Activated CD4-positive, alpha-beta T cell treated with anti-CD3 and anti-CD28 coated beads for 36 hours (primary cell): ENCODE data around the gene MEGF11. TPM values are rescaled to one million over a fixed set of nuclear protein-coding genes. Genes with fewer than 3 reads are reported as not detected.

Experiments
- ATAC-seq: fragments of 200-7000 bp; cut with Tn5 transposase; one replicate; pipeline ENCODE4 v1.10.0; 2021; ENCODE audit warnings: mild to moderate bottlenecking, moderate library complexity
- CTCF ChIA-PET: fragments of 350-600 bp; sonication (Branson Sonifier 250); formaldehyde crosslinking; loops from one replicate; lab custom pipeline; 2021; ENCODE audit warnings: antibody characterized with exemption; lab: Charles Lee
- POLR2A ChIA-PET: fragments of 350-600 bp; sonication (Branson Sonifier 250); formaldehyde crosslinking; loops from one replicate; lab custom pipeline; 2021; ENCODE audit warnings: antibody characterized with exemption, inconsistent platforms; lab: Charles Lee
- DNase-seq: peaks from one replicate; pipeline ENCODE4 v3.0.0-alpha.2; 2020
- H3K27ac Mint-ChIP-seq: one replicate; pipeline ENCODE4 v1.8.0; 2021; ENCODE audit warnings: mixed read lengths
- H3K27me3 Mint-ChIP-seq: one replicate; pipeline ENCODE4 v1.8.0; 2021; ENCODE audit warnings: mixed read lengths
- H3K36me3 Mint-ChIP-seq: one replicate; pipeline ENCODE4 v1.8.0; 2021; ENCODE audit warnings: low read depth, mixed read lengths
- H3K4me1 Mint-ChIP-seq: one replicate; pipeline ENCODE4 v1.8.0; 2021; ENCODE audit warnings: mixed read lengths
- H3K4me3 Mint-ChIP-seq: one replicate; pipeline ENCODE4 v1.8.0; 2021; ENCODE audit warnings: mild to moderate bottlenecking, moderate library complexity, mixed read lengths
- H3K9me3 Mint-ChIP-seq: one replicate; pipeline ENCODE4 v1.8.0; 2021; ENCODE audit warnings: low read depth, mixed read lengths
- intact Hi-C, 2 experiments: fragments of 100-400 bp; cut with DNase I in 1 of 2; cut with micrococcal nuclease in 1 of 2; formaldehyde crosslinking; loops; one replicate each; pipeline versions ENCODE4 v1.14.2 to v1.15.1; 2022 to 2024; cut with DNase I, micrococcal nuclease
- total RNA-seq, 2 experiments: library from RNA; stranded (reverse); gene quantifications; one replicate each; pipeline ENCODE4 v1.2.3, GENCODE V29; 2021

MEGF11 gene
- total RNA-seq, 2 experiments from 2014 or later: not detected

DNA sequence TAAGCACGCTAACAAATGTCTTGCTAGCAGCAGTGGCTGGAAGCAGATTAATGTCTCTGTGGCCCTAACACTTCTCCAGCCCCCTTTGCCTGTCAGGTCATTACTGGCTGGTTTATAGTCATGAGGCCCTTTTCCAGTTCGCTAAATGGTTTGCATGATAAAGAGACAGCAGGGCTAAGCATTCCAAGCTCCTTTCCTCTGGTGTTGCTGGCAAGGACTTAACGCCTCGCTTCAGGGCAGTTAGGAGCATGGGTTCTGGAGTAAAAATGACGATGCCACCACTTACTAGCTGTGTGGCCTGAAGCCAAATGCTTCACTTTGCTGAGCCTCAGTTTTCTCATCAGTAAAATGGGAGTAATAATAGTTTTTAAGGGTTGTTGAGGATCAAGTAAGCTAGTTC lies 185.9 kb downstream of the MEGF11 start:
- H3K9me3 Mint-ChIP-seq: no peaks in the 10 kb centered on the region
- no peak overlapping the region for H3K27ac Mint-ChIP-seq
- no peaks in the 10 kb centered on the region for H3K4me1 Mint-ChIP-seq
- H3K36me3 Mint-ChIP-seq: no peaks in the 10 kb centered on the region
- POLR2A ChIA-PET: no interaction called here
- H3K27me3 Mint-ChIP-seq: no peaks in the 10 kb centered on the region
- CTCF ChIA-PET: interaction anchor here (0.5 kb wide), 1 partner anchor 85 kb away, joined by 3 read pairs; no protein-coding TSS in a partner anchor
- DNase-seq (no peak), ATAC-seq (no peak)
- no peak overlapping the region for H3K4me3 Mint-ChIP-seq
- intact Hi-C loops: no loop called here

- intact Hi-C loops: no loop called here
- H3K4me3 Mint-ChIP-seq: no peak overlapping the region
- no peaks in the 10 kb centered on the region for H3K9me3 Mint-ChIP-seq
- H3K4me1 Mint-ChIP-seq: no peaks in the 10 kb centered on the region
- POLR2A ChIA-PET: no interaction called here
- no peaks in the 10 kb centered on the region for H3K27me3 Mint-ChIP-seq
- CTCF ChIA-PET: interaction anchor here (0.6 to 0.8 kb wide), 3 partner anchors 75 to 1053 kb away, joined by 3 read pairs; no protein-coding TSS in a partner anchor
- DNase-seq (no peak), ATAC-seq (no peak)
- no peaks in the 10 kb centered on the region for H3K36me3 Mint-ChIP-seq
- no peak overlapping the region for H3K27ac Mint-ChIP-seq
Observed at GRCh38 chr15:66066481-66066880, 187.1 kb downstream of the MEGF11 start.

DNA sequence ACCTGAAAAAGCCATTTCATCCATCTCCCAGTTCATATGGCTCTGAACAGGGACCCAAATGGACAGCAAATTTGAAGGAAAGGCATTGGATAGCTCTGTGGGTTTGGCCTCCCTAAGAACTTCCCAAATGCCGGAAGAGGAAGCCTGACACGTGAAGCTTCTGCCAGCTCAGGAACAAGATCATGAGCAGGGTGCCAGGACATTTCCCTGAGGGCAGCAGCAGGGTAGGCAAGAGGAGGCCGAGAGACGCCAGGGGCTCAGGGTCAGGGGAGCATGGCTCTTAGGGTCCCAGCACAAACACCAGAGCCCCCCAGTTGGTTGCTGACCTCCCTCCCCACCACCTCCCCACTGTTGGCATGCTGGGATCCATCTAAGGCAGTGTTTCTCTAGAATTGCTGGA lies 187.5 kb downstream of the MEGF11 start:
- intact Hi-C loops: no loop called here
- no peak overlapping the region for H3K27ac Mint-ChIP-seq
- CTCF ChIA-PET: interaction anchor here (0.6 to 0.8 kb wide), 2 partner anchors 75 to 1054 kb away, joined by 3 read pairs; no protein-coding TSS in a partner anchor
- H3K27me3 Mint-ChIP-seq: no peaks in the 10 kb centered on the region
- POLR2A ChIA-PET: no interaction called here
- DNase-seq: no peak
- no peaks in the 10 kb centered on the region for H3K9me3 Mint-ChIP-seq
- H3K4me1 Mint-ChIP-seq: no peaks in the 10 kb centered on the region
- no peak overlapping the region for H3K4me3 Mint-ChIP-seq
- no peaks in the 10 kb centered on the region for H3K36me3 Mint-ChIP-seq
- no peak for ATAC-seq

GRCh38 chr15:66065325-66065724 lies 188.2 kb downstream of the MEGF11 start:
- no peak overlapping the region for H3K27ac Mint-ChIP-seq
- intact Hi-C loops: no loop called here
- H3K27me3 Mint-ChIP-seq: peaks cover 3% of the 10 kb centered on the region
- H3K4me3 Mint-ChIP-seq: no peak overlapping the region
- ChIA-PET CTCF (no interaction called here), POLR2A (no interaction called here)
- DNase-seq: no peak
- H3K36me3 Mint-ChIP-seq: no peaks in the 10 kb centered on the region
- H3K9me3 Mint-ChIP-seq: no peaks in the 10 kb centered on the region
- H3K4me1 Mint-ChIP-seq: no peaks in the 10 kb centered on the region
- ATAC-seq: no peak

DNA sequence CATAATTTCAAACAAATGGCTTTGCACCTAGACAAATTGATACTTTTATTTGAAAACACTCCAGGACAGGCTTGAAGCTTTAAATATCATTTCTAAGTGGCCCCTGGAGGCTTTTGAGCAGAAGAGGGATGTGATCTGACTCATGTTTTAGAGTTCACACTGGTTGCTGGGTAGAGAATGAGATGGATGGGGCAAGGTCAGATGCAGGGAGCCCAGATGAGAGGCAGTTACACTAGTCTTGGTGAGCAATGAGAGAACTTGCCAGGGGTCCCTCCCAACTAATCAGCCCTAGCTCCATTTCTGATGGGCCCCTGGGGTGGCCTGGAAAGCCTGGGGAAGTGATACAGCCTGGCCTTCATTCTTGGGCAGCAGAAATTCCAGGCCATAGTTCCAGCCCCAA lies 190.4 kb downstream of the MEGF11 start:
- DNase-seq (no peak), ATAC-seq (no peak)
- ChIA-PET POLR2A (no interaction called here), CTCF (interaction anchor here (0.5 kb wide), 1 partner anchor 14 kb away, joined by 3 read pairs; no protein-coding TSS in a partner anchor)
- Mint-ChIP-seq H3K4me1 (no peaks in the 10 kb centered on the region), H3K4me3 (no peak overlapping the region), H3K9me3 (no peaks in the 10 kb centered on the region), H3K36me3 (no peaks in the 10 kb centered on the region), H3K27ac (no peak overlapping the region), H3K27me3 (peaks cover 9% of the 10 kb centered on the region)
- intact Hi-C loops: no loop called here

DNA sequence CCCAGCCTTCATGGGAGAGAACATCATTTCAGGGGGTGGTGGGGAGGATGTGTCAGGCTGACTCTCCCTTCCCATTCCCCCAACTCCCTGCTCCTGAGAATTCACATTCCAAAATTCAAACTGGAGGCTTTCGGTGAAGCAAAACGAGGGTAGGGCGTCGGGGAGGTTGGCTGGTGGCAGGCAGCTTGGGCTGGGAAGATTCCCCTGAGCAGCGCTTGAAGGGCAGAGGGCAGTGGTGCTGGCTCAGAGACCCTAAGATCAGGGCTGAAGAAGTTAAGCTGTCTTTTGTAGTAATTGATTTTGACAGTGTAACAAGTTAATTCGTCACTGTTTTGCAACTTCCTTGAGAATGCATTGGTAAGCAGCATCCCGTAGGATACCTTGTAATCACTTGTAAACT lies 196.5 kb downstream of the MEGF11 start:
- POLR2A ChIA-PET: no interaction called here
- ATAC-seq: no peak

DNA sequence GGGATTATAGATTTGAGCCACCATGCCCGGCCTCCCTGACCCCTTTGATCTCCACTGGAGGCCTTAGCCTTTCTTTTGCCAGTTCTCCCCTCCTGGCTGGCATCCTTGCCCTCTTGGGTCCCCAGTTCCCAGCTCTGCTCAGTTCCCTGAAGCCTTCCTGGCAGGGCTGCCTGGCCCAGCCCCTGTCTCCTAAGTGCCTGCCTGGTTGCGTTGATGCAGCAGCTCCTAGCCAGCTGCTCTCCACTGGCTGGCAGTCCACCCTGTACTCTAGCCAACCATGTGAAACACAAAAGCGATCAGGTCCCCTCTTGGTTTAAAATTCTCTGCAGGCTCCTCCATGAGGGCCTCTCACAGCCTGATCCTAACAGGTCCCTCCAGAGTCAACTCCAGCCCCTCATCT lies 199.6 kb downstream of the MEGF11 start:
- ATAC-seq: no peak
- H3K27ac Mint-ChIP-seq: no peak overlapping the region
- ChIA-PET CTCF (no interaction called here), POLR2A (no interaction called here)
- H3K27me3 Mint-ChIP-seq: peaks cover 6% of the 10 kb centered on the region
- intact Hi-C loops: no loop called here
- H3K4me3 Mint-ChIP-seq: no peak overlapping the region
- H3K9me3 Mint-ChIP-seq: no peaks in the 10 kb centered on the region
- no peaks in the 10 kb centered on the region for H3K36me3 Mint-ChIP-seq
- no peaks in the 10 kb centered on the region for H3K4me1 Mint-ChIP-seq
- no peak for DNase-seq

More for the DNA sequence above, 196.5 kb downstream of the MEGF11 start:
- Mint-ChIP-seq H3K4me1 (no peaks in the 10 kb centered on the region), H3K27ac (no peak overlapping the region), H3K27me3 (peaks cover 12% of the 10 kb centered on the region), H3K4me3 (no peak overlapping the region), H3K9me3 (no peaks in the 10 kb centered on the region), H3K36me3 (no peaks in the 10 kb centered on the region)
- intact Hi-C loops: no loop called here
- CTCF ChIA-PET: no interaction called here
- DNase-seq: no peak

- no peaks in the 10 kb centered on the region for H3K4me1 Mint-ChIP-seq
- intact Hi-C loops: no loop called here
- H3K27ac Mint-ChIP-seq: no peak overlapping the region
- ATAC-seq: no peak
- no peaks in the 10 kb centered on the region for H3K36me3 Mint-ChIP-seq
- ChIA-PET POLR2A (no interaction called here), CTCF (interaction anchor here (0.7 kb wide), 1 partner anchor 10 kb away, joined by 4 read pairs; no protein-coding TSS in a partner anchor)
- no peak overlapping the region for H3K4me3 Mint-ChIP-seq
- no peak for DNase-seq
- no peaks in the 10 kb centered on the region for H3K9me3 Mint-ChIP-seq
- peaks cover 3% of the 10 kb centered on the region for H3K27me3 Mint-ChIP-seq
Observed at GRCh38 chr15:66051833-66052232, 201.7 kb downstream of the MEGF11 start.

GRCh38 chr15:66050264-66050663 lies 203.3 kb downstream of the MEGF11 start:
- Mint-ChIP-seq H3K36me3 (no peaks in the 10 kb centered on the region), H3K4me1 (no peaks in the 10 kb centered on the region), H3K27ac (no peak overlapping the region), H3K27me3 (peaks cover 3% of the 10 kb centered on the region), H3K4me3 (no peak overlapping the region), H3K9me3 (no peaks in the 10 kb centered on the region)
- POLR2A ChIA-PET: no interaction called here
- intact Hi-C loops: no loop called here
- ATAC-seq (no peak), DNase-seq (no peak)
- CTCF ChIA-PET: no interaction called here

DNA sequence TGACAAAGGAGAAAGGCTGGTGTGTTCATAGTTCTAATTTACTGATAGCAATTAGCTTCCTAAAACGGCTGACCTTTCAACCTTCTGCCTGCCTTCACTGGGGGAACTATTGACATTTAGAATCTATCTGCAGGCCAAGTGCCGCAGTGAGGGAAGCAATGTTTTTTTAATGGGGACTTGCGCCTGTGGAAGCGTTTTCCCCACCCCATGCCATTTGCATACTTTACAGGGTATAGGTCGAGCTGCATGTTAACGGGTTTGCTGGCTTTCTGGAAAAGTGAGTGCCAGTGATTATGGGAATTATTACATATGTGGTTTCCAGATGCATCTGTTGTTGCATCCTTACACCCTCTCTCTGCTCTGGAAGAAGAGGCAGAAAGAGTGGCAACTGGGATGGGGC lies 204.2 kb downstream of the MEGF11 start:
- ChIA-PET POLR2A (no interaction called here), CTCF (interaction anchor here (0.6 to 0.7 kb wide), 2 partner anchors 14 to 732 kb away, joined by 3 to 4 read pairs; no protein-coding TSS in a partner anchor)
- Mint-ChIP-seq H3K4me1 (no peaks in the 10 kb centered on the region), H3K4me3 (no peak overlapping the region), H3K36me3 (no peaks in the 10 kb centered on the region), H3K27me3 (peaks cover 3% of the 10 kb centered on the region), H3K9me3 (no peaks in the 10 kb centered on the region), H3K27ac (no peak overlapping the region)
- intact Hi-C loops: no loop called here
- ATAC-seq (no peak), DNase-seq (no peak)

GRCh38 chr15:66047321-66048024 lies 206.1 kb downstream of the MEGF11 start:
- Mint-ChIP-seq H3K4me1 (no peaks in the 10 kb centered on the region), H3K27me3 (peaks cover 3% of the 10 kb centered on the region), H3K4me3 (no peak overlapping the region), H3K9me3 (no peaks in the 10 kb centered on the region), H3K36me3 (no peaks in the 10 kb centered on the region), H3K27ac (no peak overlapping the region)
- intact Hi-C loops: no loop called here
- POLR2A ChIA-PET: no interaction called here
- DNase-seq (no peak), ATAC-seq (no peak)
- CTCF ChIA-PET: interaction anchor here (1.1 kb wide), 1 partner anchor 197 kb away, joined by 3 read pairs; no protein-coding TSS in a partner anchor

GRCh38 chr15:66046751-66047150 lies 206.8 kb downstream of the MEGF11 start:
- Mint-ChIP-seq H3K4me3 (no peak overlapping the region), H3K4me1 (no peaks in the 10 kb centered on the region), H3K36me3 (no peaks in the 10 kb centered on the region), H3K27ac (no peak overlapping the region), H3K9me3 (no peaks in the 10 kb centered on the region), H3K27me3 (peaks cover 3% of the 10 kb centered on the region)
- ChIA-PET POLR2A (no interaction called here), CTCF (interaction anchor here (1.1 kb wide), 1 partner anchor 196 kb away, joined by 3 read pairs; no protein-coding TSS in a partner anchor)
- no peak for DNase-seq
- ATAC-seq: no peak
- intact Hi-C loops: no loop called here
